ENCODE data around the gene TNFRSF4. TPM values are rescaled to one million over a fixed set of nuclear protein-coding genes. Genes with fewer than 3 reads are reported as not detected.

TNFRSF4 gene
- total RNA-seq, result 0.33 and 0.38 TPM in 2 replicates
- long read RNA-seq, result 0 reads

GRCh38 chr1:1213345-1214265 lies at the start of gene TNFRSF4:
TSS of gene TNFRSF4 (minus strand) at chr1:1214153. CDS start at chr1:1214127, 26 bp downstream.
- no peak for DNase-seq (ENCODE audit: low spot score, unreplicated experiment)
- no peak within 1 kb of the TSS for H3K27ac Mint-ChIP-seq

GRCh38 chr1:1262758-1263157 lies 48.8 kb upstream of the TNFRSF4 start:
- H3K27me3 Mint-ChIP-seq, result no peaks in the 10 kb centered on the region

More at GRCh38 chr1:1213345-1214265, at the start of gene TNFRSF4:
- H3K9me3 Mint-ChIP-seq (ENCODE audit: low read depth), result no peaks in the 10 kb centered on the region
- no peak within 1 kb of the TSS for H3K4me3 Mint-ChIP-seq (ENCODE audit: low read depth)
- no peak for TF ChIP-seq CTCF (IDR thresholded peaks at IDR 0.05; ENCODE audit: unreplicated experiment)
- H3K27me3 Mint-ChIP-seq, result no peaks in the 10 kb centered on the region
- no peaks in the 10 kb centered on the region for H3K4me1 Mint-ChIP-seq (ENCODE audit: low read depth)
- H3K36me3 Mint-ChIP-seq (ENCODE audit: insufficient read depth), result peaks cover 6% of the 10 kb centered on the region

DNA sequence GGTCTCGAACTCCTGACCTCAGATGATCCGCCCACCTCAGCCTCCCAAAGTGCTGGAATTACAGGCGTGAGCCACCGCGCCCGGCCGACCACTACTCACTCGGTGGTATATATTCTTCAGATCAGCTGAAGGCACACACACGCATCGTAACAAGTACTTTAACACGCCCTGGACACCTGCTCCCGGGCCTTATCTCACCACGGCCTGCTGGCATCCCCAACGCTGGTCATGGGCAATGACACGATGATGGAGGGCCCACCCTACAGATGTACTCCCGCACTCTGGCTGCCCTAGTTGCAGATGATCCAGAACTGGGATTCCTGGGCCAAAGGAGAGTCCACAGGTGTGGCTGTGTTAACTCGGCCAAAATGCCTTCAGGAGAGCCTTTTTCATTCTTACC lies 48.1 kb upstream of the TNFRSF4 start:
- no peak for DNase-seq (ENCODE audit: low spot score, unreplicated experiment)
- H3K27me3 Mint-ChIP-seq, result no peaks in the 10 kb centered on the region
- H3K36me3 Mint-ChIP-seq (ENCODE audit: insufficient read depth), result peaks cover 20% of the 10 kb centered on the region
- H3K4me3 Mint-ChIP-seq (ENCODE audit: low read depth), result no peak overlapping the region
- no peaks in the 10 kb centered on the region for H3K9me3 Mint-ChIP-seq (ENCODE audit: low read depth)
- H3K4me1 Mint-ChIP-seq (ENCODE audit: low read depth), result no peaks in the 10 kb centered on the region
- TF ChIP-seq CTCF (IDR thresholded peaks at IDR 0.05; ENCODE audit: unreplicated experiment), result no peak
- no peak overlapping the region for H3K27ac Mint-ChIP-seq

More at GRCh38 chr1:1262758-1263157, 48.8 kb upstream of the TNFRSF4 start:
- Mint-ChIP-seq H3K9me3 (ENCODE audit: low read depth) (no peaks in the 10 kb centered on the region), H3K27ac (no peak overlapping the region), H3K4me1 (ENCODE audit: low read depth) (no peaks in the 10 kb centered on the region), H3K4me3 (ENCODE audit: low read depth) (no peak overlapping the region), H3K36me3 (ENCODE audit: insufficient read depth) (peaks cover 21% of the 10 kb centered on the region)
- TF ChIP-seq CTCF (IDR thresholded peaks at IDR 0.05; ENCODE audit: unreplicated experiment), result no peak
- no peak for DNase-seq (ENCODE audit: low spot score, unreplicated experiment)

DNA sequence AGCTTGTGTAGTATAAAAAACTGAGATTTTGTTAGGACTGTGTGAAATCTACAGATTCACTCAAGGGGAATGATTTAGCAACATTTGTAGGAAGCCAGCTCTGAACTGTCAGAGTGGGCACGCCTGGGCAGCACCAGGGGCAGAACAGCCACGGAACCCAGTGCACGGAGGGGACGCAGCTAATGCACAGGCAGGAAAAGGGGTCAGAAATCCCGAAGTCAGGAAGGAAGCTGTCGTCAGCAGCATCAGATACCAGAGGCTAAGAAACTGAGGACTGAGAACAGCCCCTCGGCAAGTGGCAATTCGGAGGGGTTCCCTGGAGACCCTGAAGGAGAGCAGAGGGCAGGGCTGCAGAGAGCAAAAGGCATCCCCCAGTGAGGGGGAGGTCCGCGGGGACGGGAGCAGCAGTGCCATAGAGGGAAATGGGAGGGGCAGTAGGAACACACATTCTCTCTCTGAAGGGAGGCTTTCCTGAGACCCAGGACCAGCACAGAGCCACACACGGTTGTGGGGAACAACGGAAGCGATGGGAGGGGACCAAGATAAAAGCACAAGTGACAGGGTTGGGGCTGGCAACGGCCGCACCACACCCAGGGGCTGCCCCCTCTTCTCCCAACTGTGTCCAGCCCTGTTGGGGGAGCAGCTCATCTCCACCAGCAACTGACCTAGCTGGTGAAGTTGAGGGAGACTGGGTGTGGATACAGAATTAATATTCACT lies 47.0 kb upstream of the TNFRSF4 start:
- Mint-ChIP-seq H3K27ac (no peak overlapping the region), H3K9me3 (ENCODE audit: low read depth) (no peaks in the 10 kb centered on the region), H3K4me1 (ENCODE audit: low read depth) (no peaks in the 10 kb centered on the region), H3K4me3 (ENCODE audit: low read depth) (no peak overlapping the region), H3K36me3 (ENCODE audit: insufficient read depth) (peaks cover 23% of the 10 kb centered on the region), H3K27me3 (no peaks in the 10 kb centered on the region)
- TF ChIP-seq CTCF (IDR thresholded peaks at IDR 0.05; ENCODE audit: unreplicated experiment), result no peak
- DNase-seq (ENCODE audit: low spot score, unreplicated experiment), result no peak

DNA sequence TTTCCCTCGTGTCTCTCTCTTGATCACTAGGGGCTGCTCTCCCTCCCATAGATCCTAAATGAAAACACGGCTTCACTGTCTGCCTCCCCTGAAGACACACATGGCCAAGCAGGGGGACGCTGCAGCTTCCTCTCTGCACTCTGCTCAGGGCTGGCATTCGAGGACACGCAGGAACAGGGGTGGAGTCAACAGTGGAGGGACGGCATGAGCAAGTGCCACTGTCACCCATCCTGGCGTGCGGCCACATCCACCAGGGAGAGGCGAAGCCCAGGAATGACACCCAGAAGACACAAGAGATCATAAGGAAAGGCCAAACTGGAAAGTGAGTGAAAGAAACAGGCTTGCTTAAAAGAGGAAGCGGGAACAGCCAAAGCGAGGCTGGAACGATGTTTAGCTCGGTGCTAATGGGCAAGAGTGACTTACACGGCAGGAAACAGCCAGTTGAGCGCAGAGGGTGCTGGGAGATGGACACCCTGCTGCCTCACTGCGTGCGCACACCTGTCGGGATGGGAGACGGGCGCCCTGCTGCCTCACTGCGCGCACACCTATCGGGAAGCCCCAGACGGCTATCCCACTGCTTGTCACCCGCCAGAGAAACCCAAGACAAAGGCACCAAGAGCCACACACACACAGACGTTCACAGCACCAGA lies 46.1 kb upstream of the TNFRSF4 start:
- no peaks in the 10 kb centered on the region for H3K27me3 Mint-ChIP-seq
- DNase-seq (ENCODE audit: low spot score, unreplicated experiment), result no peak
- peaks cover 22% of the 10 kb centered on the region for H3K36me3 Mint-ChIP-seq (ENCODE audit: insufficient read depth)
- TF ChIP-seq CTCF (IDR thresholded peaks at IDR 0.05; ENCODE audit: unreplicated experiment), result no peak
- peak overlapping the region; percentile 43 for H3K27ac Mint-ChIP-seq
- H3K9me3 Mint-ChIP-seq (ENCODE audit: low read depth), result no peaks in the 10 kb centered on the region
- no peaks in the 10 kb centered on the region for H3K4me1 Mint-ChIP-seq (ENCODE audit: low read depth)
- H3K4me3 Mint-ChIP-seq (ENCODE audit: low read depth), result no peak overlapping the region

Data from progenitor cell of endocrine pancreas (in vitro differentiated cells).